HG02884 (cell line): ENCODE results near the gene MTMR3.

Experiments
- ATAC-seq: cut with Tn5 transposase; IDR thresholded peaks from one replicate; pipeline ENCODE4 v1.9.1; 2021; ENCODE audit warnings: mild to moderate bottlenecking, moderate library complexity; ENCODE audit not compliant: unreplicated experiment

Gene MTMR3

GRCh38 chr22:29914165-29914564, 31.2 kb downstream of the MTMR3 start:
- ATAC-seq = no peak

- ATAC-seq = no peak
These were observed 32.1 kb downstream of the MTMR3 start for GRCh38 chr22:29914991-29915533.

GRCh38 chr22:29916007-29916544, 33.1 kb downstream of the MTMR3 start:
- no peak for ATAC-seq

GRCh38 chr22:29917052-29917902, 34.3 kb downstream of the MTMR3 start:
- ATAC-seq = no peak

GRCh38 chr22:29925402-29925801, 42.4 kb downstream of the MTMR3 start:
- no peak for ATAC-seq

- no peak for ATAC-seq
These were observed 43.1 kb downstream of the MTMR3 start for GRCh38 chr22:29926057-29926456.

- ATAC-seq = no peak
These were observed 49.2 kb downstream of the MTMR3 start for GRCh38 chr22:29932136-29932535.

- no peak for ATAC-seq
These were observed 50.6 kb downstream of the MTMR3 start for GRCh38 chr22:29933619-29934018.

GRCh38 chr22:29934596-29934995, 51.6 kb downstream of the MTMR3 start:
- ATAC-seq = no peak

GRCh38 chr22:29936186-29936585, 53.2 kb downstream of the MTMR3 start:
- ATAC-seq = no peak

- peak; percentile 60 for ATAC-seq
These were observed 55.1 kb downstream of the MTMR3 start for GRCh38 chr22:29937940-29938693.

GRCh38 chr22:29940526-29940925, 57.6 kb downstream of the MTMR3 start:
- no peak for ATAC-seq

GRCh38 chr22:29944339-29944738, 61.4 kb downstream of the MTMR3 start:
- ATAC-seq = no peak

GRCh38 chr22:29945435-29945834, 62.5 kb downstream of the MTMR3 start:
- ATAC-seq = no peak

- no peak for ATAC-seq
These were observed 63.2 kb downstream of the MTMR3 start for GRCh38 chr22:29946220-29946619.

GRCh38 chr22:29947410-29948384, 64.7 kb downstream of the MTMR3 start:
- ATAC-seq = no peak

GRCh38 chr22:29948385-29948769, 65.4 kb downstream of the MTMR3 start:
- ATAC-seq = no peak

GRCh38 chr22:29949872-29950271, 66.9 kb downstream of the MTMR3 start:
- ATAC-seq = no peak

- no peak for ATAC-seq
These were observed 68.9 kb downstream of the MTMR3 start for GRCh38 chr22:29951791-29952413.
